Measurements from ENCODE around the gene PDE4C. TPM values are rescaled to one million over a fixed set of nuclear protein-coding genes. Genes with fewer than 3 reads are reported as not detected.

The PDE4C gene
- total and polyA plus RNA-seq, 9 of the 15 experiments (the other 6 are each of a cell fraction or from before 2014, with no cell fraction given) = 0.04 to 0.91 (median 0.20) TPM; not detected in 1

DNA sequence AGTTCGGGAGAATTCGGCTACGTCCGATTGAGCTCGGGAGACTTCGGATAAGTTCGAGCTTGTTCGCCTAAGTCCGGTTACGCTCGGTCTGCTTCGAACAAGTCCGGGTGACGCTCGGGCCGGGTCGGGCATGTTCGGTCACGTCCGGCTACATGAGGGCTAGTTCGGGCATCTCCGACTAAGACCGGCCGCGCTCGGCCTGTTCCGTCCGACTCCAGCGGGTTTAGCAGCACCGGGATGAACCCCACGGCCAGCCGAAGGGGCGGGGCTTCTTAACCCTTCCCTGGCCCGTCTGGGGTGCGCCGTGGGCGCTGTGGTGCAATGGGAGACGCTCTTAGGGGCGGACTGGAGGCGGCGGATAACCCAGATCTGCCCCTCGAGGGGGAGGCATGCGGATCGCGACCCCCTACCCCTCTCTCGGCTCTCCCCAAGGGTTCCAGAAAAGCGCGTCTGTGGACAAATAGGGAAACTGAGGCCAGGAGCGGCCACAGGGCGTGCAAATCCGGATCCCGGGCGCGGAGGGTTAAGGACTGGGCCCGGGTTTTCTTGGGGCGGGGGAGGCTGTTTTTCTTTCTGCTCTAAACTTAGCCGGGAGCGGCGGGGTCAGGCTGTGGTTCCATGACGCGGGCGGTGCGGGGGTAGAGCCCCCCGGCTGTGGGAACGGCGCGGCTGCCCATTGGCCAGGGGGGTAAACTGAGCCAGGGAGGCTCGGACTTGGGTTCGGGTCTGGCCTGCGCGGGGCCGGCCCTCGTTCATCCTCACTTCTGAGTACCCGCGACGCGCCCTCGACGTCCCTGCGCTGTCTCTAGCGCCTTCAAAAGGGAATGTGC, 1.5 kb downstream of the PDE4C start (continued):
- TF ChIP-seq, protein P1, sequence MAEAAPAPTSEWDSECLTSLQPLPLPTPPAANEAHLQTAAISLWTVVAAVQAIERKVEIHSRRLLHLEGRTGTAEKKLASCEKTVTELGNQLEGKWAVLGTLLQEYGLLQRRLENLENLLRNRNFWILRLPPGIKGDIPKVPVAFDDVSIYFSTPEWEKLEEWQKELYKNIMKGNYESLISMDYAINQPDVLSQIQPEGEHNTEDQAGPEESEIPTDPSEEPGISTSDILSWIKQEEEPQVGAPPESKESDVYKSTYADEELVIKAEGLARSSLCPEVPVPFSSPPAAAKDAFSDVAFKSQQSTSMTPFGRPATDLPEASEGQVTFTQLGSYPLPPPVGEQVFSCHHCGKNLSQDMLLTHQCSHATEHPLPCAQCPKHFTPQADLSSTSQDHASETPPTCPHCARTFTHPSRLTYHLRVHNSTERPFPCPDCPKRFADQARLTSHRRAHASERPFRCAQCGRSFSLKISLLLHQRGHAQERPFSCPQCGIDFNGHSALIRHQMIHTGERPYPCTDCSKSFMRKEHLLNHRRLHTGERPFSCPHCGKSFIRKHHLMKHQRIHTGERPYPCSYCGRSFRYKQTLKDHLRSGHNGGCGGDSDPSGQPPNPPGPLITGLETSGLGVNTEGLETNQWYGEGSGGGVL (CRISPR knock-in tag; IDR thresholded peaks at IDR 0.05) = no peak
- TF ChIP-seq ZKSCAN8 (CRISPR knock-in tag; IDR thresholded peaks at IDR 0.05) (no peak), ARID1B (IDR thresholded peaks at IDR 0.05) (0 out of 2 replicates have a peak, but pooled peaks have one; percentile 42), NFE2L1 (tag; IDR thresholded peaks at IDR 0.05; ENCODE audit: borderline replicate concordance, low read depth) (no peak), ZBTB7A (IDR thresholded peaks at IDR 0.05; ENCODE audit: borderline replicate concordance, control insufficient read depth, low read depth, low read length) (peak; percentile 32; the same call in 1 of the 2 replicates), SNRNP70 (optimal IDR thresholded peaks at IDR 0.05; ENCODE audit: low read depth, low read length) (no peak), ZNF324 (CRISPR knock-in tag; IDR thresholded peaks at IDR 0.05) (no peak), RBM22 (IDR thresholded peaks at IDR 0.05; ENCODE audit: low read depth, low read length, poor library complexity, severe bottlenecking) (no peak), ZNF263 (CRISPR knock-in tag; IDR thresholded peaks at IDR 0.05; ENCODE audit: borderline replicate concordance) (no peak), ZNF830 (CRISPR knock-in tag; IDR thresholded peaks at IDR 0.05) (no peak), NFXL1 (CRISPR knock-in tag; IDR thresholded peaks at IDR 0.05) (no peak), ATF1 (CRISPR knock-in tag; IDR thresholded peaks at IDR 0.05) (no peak), ATF1 (tag; IDR thresholded peaks at IDR 0.05) (peak; percentile 65), CEBPB (tag; IDR thresholded peaks at IDR 0.05) (peak; percentile 67)
- TF ChIP-seq, protein P2, sequence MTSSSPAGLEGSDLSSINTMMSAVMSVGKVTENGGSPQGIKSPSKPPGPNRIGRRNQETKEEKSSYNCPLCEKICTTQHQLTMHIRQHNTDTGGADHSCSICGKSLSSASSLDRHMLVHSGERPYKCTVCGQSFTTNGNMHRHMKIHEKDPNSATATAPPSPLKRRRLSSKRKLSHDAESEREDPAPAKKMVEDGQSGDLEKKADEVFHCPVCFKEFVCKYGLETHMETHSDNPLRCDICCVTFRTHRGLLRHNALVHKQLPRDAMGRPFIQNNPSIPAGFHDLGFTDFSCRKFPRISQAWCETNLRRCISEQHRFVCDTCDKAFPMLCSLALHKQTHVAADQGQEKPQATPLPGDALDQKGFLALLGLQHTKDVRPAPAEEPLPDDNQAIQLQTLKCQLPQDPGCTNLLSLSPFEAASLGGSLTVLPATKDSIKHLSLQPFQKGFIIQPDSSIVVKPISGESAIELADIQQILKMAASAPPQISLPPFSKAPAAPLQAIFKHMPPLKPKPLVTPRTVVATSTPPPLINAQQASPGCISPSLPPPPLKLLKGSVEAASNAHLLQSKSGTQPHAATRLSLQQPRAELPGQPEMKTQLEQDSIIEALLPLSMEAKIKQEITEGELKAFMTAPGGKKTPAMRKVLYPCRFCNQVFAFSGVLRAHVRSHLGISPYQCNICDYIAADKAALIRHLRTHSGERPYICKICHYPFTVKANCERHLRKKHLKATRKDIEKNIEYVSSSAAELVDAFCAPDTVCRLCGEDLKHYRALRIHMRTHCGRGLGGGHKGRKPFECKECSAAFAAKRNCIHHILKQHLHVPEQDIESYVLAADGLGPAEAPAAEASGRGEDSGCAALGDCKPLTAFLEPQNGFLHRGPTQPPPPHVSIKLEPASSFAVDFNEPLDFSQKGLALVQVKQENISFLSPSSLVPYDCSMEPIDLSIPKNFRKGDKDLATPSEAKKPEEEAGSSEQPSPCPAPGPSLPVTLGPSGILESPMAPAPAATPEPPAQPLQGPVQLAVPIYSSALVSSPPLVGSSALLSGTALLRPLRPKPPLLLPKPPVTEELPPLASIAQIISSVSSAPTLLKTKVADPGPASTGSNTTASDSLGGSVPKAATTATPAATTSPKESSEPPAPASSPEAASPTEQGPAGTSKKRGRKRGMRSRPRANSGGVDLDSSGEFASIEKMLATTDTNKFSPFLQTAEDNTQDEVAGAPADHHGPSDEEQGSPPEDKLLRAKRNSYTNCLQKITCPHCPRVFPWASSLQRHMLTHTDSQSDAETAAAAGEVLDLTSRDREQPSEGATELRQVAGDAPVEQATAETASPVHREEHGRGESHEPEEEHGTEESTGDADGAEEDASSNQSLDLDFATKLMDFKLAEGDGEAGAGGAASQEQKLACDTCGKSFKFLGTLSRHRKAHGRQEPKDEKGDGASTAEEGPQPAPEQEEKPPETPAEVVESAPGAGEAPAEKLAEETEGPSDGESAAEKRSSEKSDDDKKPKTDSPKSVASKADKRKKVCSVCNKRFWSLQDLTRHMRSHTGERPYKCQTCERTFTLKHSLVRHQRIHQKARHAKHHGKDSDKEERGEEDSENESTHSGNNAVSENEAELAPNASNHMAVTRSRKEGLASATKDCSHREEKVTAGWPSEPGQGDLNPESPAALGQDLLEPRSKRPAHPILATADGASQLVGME (CRISPR knock-in tag; IDR thresholded peaks at IDR 0.05) = no peak
- TF ChIP-seq, protein P3, sequence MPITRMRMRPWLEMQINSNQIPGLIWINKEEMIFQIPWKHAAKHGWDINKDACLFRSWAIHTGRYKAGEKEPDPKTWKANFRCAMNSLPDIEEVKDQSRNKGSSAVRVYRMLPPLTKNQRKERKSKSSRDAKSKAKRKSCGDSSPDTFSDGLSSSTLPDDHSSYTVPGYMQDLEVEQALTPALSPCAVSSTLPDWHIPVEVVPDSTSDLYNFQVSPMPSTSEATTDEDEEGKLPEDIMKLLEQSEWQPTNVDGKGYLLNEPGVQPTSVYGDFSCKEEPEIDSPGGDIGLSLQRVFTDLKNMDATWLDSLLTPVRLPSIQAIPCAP (CRISPR knock-in tag; IDR thresholded peaks at IDR 0.05; ENCODE audit: borderline replicate concordance) = no peak
